ENCODE measurements around the gene NLGN3.

GRCh38 chrX:71181910-71182799 is 37.5 kb downstream of the NLGN3 start:
- no peak for TF ChIP-seq CTCF (IDR thresholded peaks at IDR 0.05)
- peak in 1 of 3 donors; percentile 65 for TF ChIP-seq POLR2AphosphoS5 (IDR thresholded peaks at IDR 0.05)
- TF ChIP-seq POLR2A (IDR thresholded peaks at IDR 0.05), result peak in 1 of 2 donors; percentile 31
